Neural progenitor cell (in vitro differentiated cells): ENCODE data around the gene PPM1H. TPM values are rescaled to one million over a fixed set of nuclear protein-coding genes. Genes with fewer than 3 reads are reported as not detected.

ENCODE experiments used
- DNase-seq: peaks from one replicate; pipeline ENCODE4 v3.0.0-alpha.2; 2016; ENCODE audit warnings: low spot score
- H2AFZ ChIP-seq: fragments of 200-600 bp; sonication (generic); replicated peaks from 2 replicates; pipeline ENCODE4 v1.6.1; 2016; ENCODE audit warnings: antibody characterized with exemption
- H3F3A ChIP-seq: fragments of 200-600 bp; sonication (generic); 2 replicates; pipeline ENCODE4 v1.6.1; 2016; ENCODE audit warnings: antibody characterized with exemption, low read depth
- H3K27ac ChIP-seq: fragments of 200-600 bp; sonication (generic); 2 replicates; pipeline ENCODE4 v1.5.1; 2016; ENCODE audit warnings: mild to moderate bottlenecking
- H3K27me3 ChIP-seq: fragments of 200-600 bp; sonication (generic); 2 replicates; pipeline ENCODE4 v1.6.1; 2016; ENCODE audit warnings: mild to moderate bottlenecking, moderate library complexity
- H3K36me3 ChIP-seq: fragments of 200-600 bp; sonication (generic); 2 replicates; pipeline ENCODE4 v1.5.1; 2016
- H3K4me1 ChIP-seq: fragments of 200-600 bp; sonication (generic); 2 replicates; pipeline ENCODE4 v1.6.1; 2016; ENCODE audit warnings: mixed run types
- H3K4me2 ChIP-seq: fragments of 200-600 bp; sonication (generic); 2 replicates; pipeline ENCODE4 v1.6.1; 2016
- H3K4me3 ChIP-seq: fragments of 200-600 bp; sonication (generic); 2 replicates; pipeline ENCODE4 v1.5.1; 2016
- H3K79me2 ChIP-seq: fragments of 200-600 bp; sonication (generic); 2 replicates; pipeline ENCODE4 v1.6.1; 2016; ENCODE audit warnings: low read depth
- H3K9ac ChIP-seq: fragments of 200-600 bp; sonication (generic); 2 replicates; pipeline ENCODE4 v1.6.1; 2016
- H3K9me3 ChIP-seq: fragments of 200-600 bp; sonication (generic); 2 replicates; pipeline ENCODE4 v1.5.1; 2016; ENCODE audit warnings: low read depth
- H4K20me1 ChIP-seq: fragments of 200-600 bp; sonication (generic); 2 replicates; pipeline ENCODE4 v1.6.1; 2016; ENCODE audit warnings: low read depth
- H3K27ac Mint-ChIP-seq: 3 replicates; pipeline ENCODE4 v1.8.0; 2021; ENCODE audit warnings: mixed read lengths
- H3K27me3 Mint-ChIP-seq: 2 replicates; pipeline ENCODE4 v1.8.0; 2022; ENCODE audit warnings: low read depth, mild to moderate bottlenecking, inconsistent platforms, moderate library complexity, mixed read lengths; ENCODE audit not compliant: insufficient read depth
- H3K36me3 Mint-ChIP-seq: 3 replicates; pipeline ENCODE4 v1.8.0; 2021; ENCODE audit warnings: mixed read lengths
- H3K4me1 Mint-ChIP-seq: 3 replicates; pipeline ENCODE4 v1.8.0; 2021; ENCODE audit warnings: mixed read lengths
- H3K4me3 Mint-ChIP-seq: 3 replicates; pipeline ENCODE4 v1.8.0; 2021; ENCODE audit warnings: mild to moderate bottlenecking, moderate library complexity, mixed read lengths
- H3K9me3 Mint-ChIP-seq: 3 replicates; pipeline ENCODE4 v1.8.0; 2020; ENCODE audit warnings: mixed read lengths
- CTCF ChIP-seq: fragments of 200-600 bp; sonication (generic); IDR thresholded peaks from 2 replicates; pipeline ENCODE4 v1.5.1; 2017; ENCODE audit warnings: antibody characterized with exemption, mild to moderate bottlenecking
- EZH2 ChIP-seq: fragments of 200-600 bp; sonication (generic); IDR thresholded peaks from 2 replicates; pipeline ENCODE4 v1.6.1; 2017; ENCODE audit warnings: antibody characterized with exemption, mild to moderate bottlenecking, moderate library complexity
- EZH2phosphoT487 ChIP-seq: fragments of 200-600 bp; sonication (generic); IDR thresholded peaks from 2 replicates; pipeline ENCODE4 v1.6.1; 2017; ENCODE audit warnings: antibody characterized with exemption
- total RNA-seq: library from RNA; depleted of rRNA; stranded (reverse); fragments of >200 nt; gene quantifications from 2 replicates; pipeline ENCODE4 v1.2.3, GENCODE V29; 2015; ENCODE audit warnings: low replicate concordance

The PPM1H gene
- total RNA-seq, 1 donor from 2014 or later, result 4.6 TPM

- Mint-ChIP-seq H3K4me3 (no peak overlapping the region), H3K4me1 (peaks cover 2% of the 10 kb centered on the region), H3K27me3 (peaks cover 5% of the 10 kb centered on the region), H3K36me3 (peaks cover 17% of the 10 kb centered on the region), H3K27ac (no peak overlapping the region), H3K9me3 (peaks cover 15% of the 10 kb centered on the region)
- Histone ChIP-seq H3K27me3 (no peaks in the 10 kb centered on the region), H3K4me2 (no peak overlapping the region), H3K4me1 (no peaks in the 10 kb centered on the region), H3K36me3 (no peaks in the 10 kb centered on the region), H2AFZ (no peak overlapping the region), H4K20me1 (no peaks in the 10 kb centered on the region), H3K9me3 (no peaks in the 10 kb centered on the region), H3K79me2 (no peaks in the 10 kb centered on the region), H3F3A (no peaks in the 10 kb centered on the region), H3K9ac (no peak overlapping the region), H3K27ac (no peak overlapping the region), H3K4me3 (no peak overlapping the region)
- TF ChIP-seq EZH2phosphoT487 (no peak), CTCF (peak; percentile 24), EZH2 (no peak)
- DNase-seq, result no peak
Measured at GRCh38 chr12:62827042-62827441, 107.9 kb downstream of the PPM1H start.

GRCh38 chr12:62817556-62818271 lies 117.2 kb downstream of the PPM1H start:
- Histone ChIP-seq H3K9me3 (no peaks in the 10 kb centered on the region), H3K4me1 (no peaks in the 10 kb centered on the region), H4K20me1 (no peaks in the 10 kb centered on the region), H3K79me2 (no peaks in the 10 kb centered on the region), H3K36me3 (no peaks in the 10 kb centered on the region), H3K9ac (no peak overlapping the region), H3K27me3 (no peaks in the 10 kb centered on the region), H3K4me3 (no peak overlapping the region), H2AFZ (no peak overlapping the region), H3F3A (no peaks in the 10 kb centered on the region), H3K27ac (no peak overlapping the region), H3K4me2 (no peak overlapping the region)
- TF ChIP-seq EZH2, result no peak
- TF ChIP-seq EZH2phosphoT487, result no peak
- TF ChIP-seq CTCF, result no peak
- H3K27me3 Mint-ChIP-seq, result peaks cover 4% of the 10 kb centered on the region
- H3K27ac Mint-ChIP-seq, result peak overlapping the region; percentile 97
- no peak for DNase-seq
- peaks cover 15% of the 10 kb centered on the region for H3K36me3 Mint-ChIP-seq
- peaks cover 27% of the 10 kb centered on the region for H3K4me1 Mint-ChIP-seq
- H3K4me3 Mint-ChIP-seq, result peak overlapping the region; percentile 74
- H3K9me3 Mint-ChIP-seq, result peaks cover 16% of the 10 kb centered on the region

- Histone ChIP-seq H4K20me1 (no peaks in the 10 kb centered on the region), H3K4me3 (no peak overlapping the region), H3K36me3 (no peaks in the 10 kb centered on the region), H3K9me3 (no peaks in the 10 kb centered on the region), H3K27ac (no peak overlapping the region), H3F3A (no peaks in the 10 kb centered on the region), H3K79me2 (no peaks in the 10 kb centered on the region), H3K27me3 (no peaks in the 10 kb centered on the region), H3K4me2 (no peak overlapping the region), H3K9ac (no peak overlapping the region), H2AFZ (no peak overlapping the region), H3K4me1 (no peaks in the 10 kb centered on the region)
- no peaks in the 10 kb centered on the region for H3K27me3 Mint-ChIP-seq
- no peak for TF ChIP-seq CTCF
- no peak for TF ChIP-seq EZH2
- no peak for TF ChIP-seq EZH2phosphoT487
- H3K4me1 Mint-ChIP-seq, result peaks cover 27% of the 10 kb centered on the region
- DNase-seq, result no peak
- H3K4me3 Mint-ChIP-seq, result no peak overlapping the region
- H3K36me3 Mint-ChIP-seq, result peaks cover 1% of the 10 kb centered on the region
- no peak overlapping the region for H3K27ac Mint-ChIP-seq
- no peaks in the 10 kb centered on the region for H3K9me3 Mint-ChIP-seq
Measured at GRCh38 chr12:62814243-62814642, 120.7 kb downstream of the PPM1H start.
